NCI-H2196 (cell line): Measurements from ENCODE around the gene ZNF230.

Experiments
- DNase-seq: peaks from one replicate; lab custom pipeline; 2025; ENCODE audit not compliant: unreplicated experiment; lab: John Stamatoyannopoulos, UW

ZNF230 gene

GRCh38 chr19:44032001-44032610 lies 29.3 kb downstream of the ZNF230 start:
- no peak for DNase-seq

DNA sequence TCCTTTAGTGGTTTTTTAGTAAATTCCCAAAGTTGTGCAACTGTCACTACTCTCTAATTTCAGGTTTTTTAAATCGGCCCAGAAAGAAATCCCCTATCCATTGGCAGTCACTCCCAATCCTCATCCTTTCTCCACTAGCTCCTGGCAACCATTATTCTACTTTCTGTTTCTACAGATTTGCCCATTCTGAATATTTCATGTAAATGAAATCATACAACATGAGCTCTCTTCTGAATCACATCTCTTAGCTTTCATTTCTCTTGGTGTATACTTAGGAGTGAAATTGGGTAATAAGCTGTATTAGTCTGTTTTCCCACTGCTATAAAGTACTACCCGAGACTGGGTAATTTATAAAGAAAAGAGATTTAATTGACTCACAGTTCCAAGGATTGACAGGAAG lies 39.4 kb downstream of the ZNF230 start:
- no peak for DNase-seq

GRCh38 chr19:44050740-44051649 lies 48.2 kb downstream of the ZNF230 start:
- peak; percentile 73 for DNase-seq

- peak; percentile 95 for DNase-seq
Observed at GRCh38 chr19:44051650-44052402, 49.1 kb downstream of the ZNF230 start, which contains the start of gene ZNF223. Gene ZNF223 (plus strand): TSS chr19:44052036. CDS start chr19:44055177, 3,141 bp downstream.

GRCh38 chr19:44055870-44056269 lies 53.1 kb downstream of the ZNF230 start:
- DNase-seq = no peak

DNA sequence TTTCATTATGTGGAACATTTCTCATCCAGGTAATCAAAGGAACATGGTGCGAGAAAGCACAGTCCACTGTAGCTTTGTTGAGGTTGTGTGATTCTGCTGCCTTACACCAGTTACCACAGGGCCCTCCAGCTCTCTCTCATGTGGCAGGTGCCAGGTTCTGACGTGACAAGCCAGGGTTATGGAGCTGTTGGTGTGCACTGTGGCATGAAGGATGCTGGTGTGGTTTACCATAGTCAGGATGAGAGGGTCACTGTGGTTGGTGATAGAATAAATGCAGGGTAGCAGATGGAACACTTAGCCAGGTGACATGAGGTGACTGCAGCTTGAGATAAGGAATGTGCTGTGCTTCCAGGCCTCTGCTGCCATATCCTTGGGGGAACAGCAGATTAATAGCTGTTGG lies 56.5 kb downstream of the ZNF230 start:
- DNase-seq = no peak

GRCh38 chr19:44061038-44061437 lies 58.3 kb downstream of the ZNF230 start:
- DNase-seq = no peak
